ENCODE measurements around the gene KTN1.

GRCh38 chr14:55571125-55571889, 8.7 kb upstream of the KTN1 start:
- TF ChIP-seq GATA2 (IDR thresholded peaks at IDR 0.05; ENCODE audit: low read depth, low read length): no peak
- TF ChIP-seq GATA3 (IDR thresholded peaks at IDR 0.05; ENCODE audit: low read depth, low read length): no peak

Data from SH-SY5Y (cell line).